GM23338 (cell line): ENCODE results near the gene TWF2.

Source experiments
- CTCF ChIP-seq, 2 experiments: fragments of 200-600 bp in 1 of 2; sonication (generic) in 1 of 2; conservative IDR thresholded peaks; 2 replicates each; pipeline versions ENCODE4 v1.5.1 to v1.6.1; 2016 to 2017; ENCODE audit warnings: antibody characterized with exemption in 2 of 2, low read depth in 2 of 2, mild to moderate bottlenecking in 2 of 2, moderate library complexity in 1 of 2
- EZH2 ChIP-seq: fragments of 200-600 bp; sonication (generic); IDR thresholded peaks from one replicate; pipeline ENCODE4 v1.8.0; 2017; ENCODE audit warnings: antibody characterized with exemption, mild to moderate bottlenecking, low read depth; ENCODE audit not compliant: unreplicated experiment

GRCh38 chr3:52277071-52277964 is 38.4 kb upstream of the TWF2 start:
- TF ChIP-seq EZH2, result no peak
- TF ChIP-seq CTCF (conservative IDR thresholded peaks at IDR 0.05; ENCODE audit: low read depth in 2 of 2), result no peak
